GM21447 (cell line): ENCODE data around the gene GRIK4.

Experiments used
- ATAC-seq: cut with Tn5 transposase; IDR thresholded peaks from one replicate; pipeline ENCODE4 v1.9.1; 2021; ENCODE audit not compliant: unreplicated experiment

The GRIK4 gene

GRCh38 chr11:120523196-120523595, 11.6 kb downstream of the GRIK4 start:
- ATAC-seq = no peak

GRCh38 chr11:120524536-120525085, 13.1 kb downstream of the GRIK4 start:
- no peak for ATAC-seq

- no peak for ATAC-seq
These were observed 14.0 kb downstream of the GRIK4 start for GRCh38 chr11:120525261-120526171.

- no peak for ATAC-seq
These were observed 14.7 kb downstream of the GRIK4 start for GRCh38 chr11:120526241-120526640.

GRCh38 chr11:120527111-120527761, 15.7 kb downstream of the GRIK4 start:
- ATAC-seq = no peak

GRCh38 chr11:120528749-120529148, 17.2 kb downstream of the GRIK4 start:
- ATAC-seq = no peak

- no peak for ATAC-seq
These were observed 17.7 kb downstream of the GRIK4 start for GRCh38 chr11:120529214-120529613.

GRCh38 chr11:120529911-120530310, 18.4 kb downstream of the GRIK4 start:
- no peak for ATAC-seq

GRCh38 chr11:120532082-120532831, 20.7 kb downstream of the GRIK4 start:
- ATAC-seq = no peak

- no peak for ATAC-seq
These were observed 21.3 kb downstream of the GRIK4 start for GRCh38 chr11:120532832-120533196.

- no peak for ATAC-seq
These were observed 24.7 kb downstream of the GRIK4 start for GRCh38 chr11:120536091-120536796.

- no peak for ATAC-seq
These were observed 25.2 kb downstream of the GRIK4 start for GRCh38 chr11:120536797-120537169.

- ATAC-seq = no peak
These were observed 26.4 kb downstream of the GRIK4 start for GRCh38 chr11:120537996-120538395.

GRCh38 chr11:120538707-120539106, 27.2 kb downstream of the GRIK4 start:
- no peak for ATAC-seq

- no peak for ATAC-seq
These were observed 28.3 kb downstream of the GRIK4 start for GRCh38 chr11:120539667-120540369.

GRCh38 chr11:120540744-120541465, 29.4 kb downstream of the GRIK4 start:
- ATAC-seq = no peak

- no peak for ATAC-seq
These were observed 32.1 kb downstream of the GRIK4 start for GRCh38 chr11:120543521-120544215.

GRCh38 chr11:120545813-120546212, 34.3 kb downstream of the GRIK4 start:
- no peak for ATAC-seq
